Neural cell (in vitro differentiated cells): ENCODE data around the gene CENPT. TPM values are rescaled to one million over a fixed set of nuclear protein-coding genes. Genes with fewer than 3 reads are reported as not detected.

Source experiments
- H2AFZ ChIP-seq: fragments of 200-600, 300-800 bp; sonication (generic), shearing (Covaris generic); 2 replicates; pipeline ENCODE4 v1.6.0; 2014; ENCODE audit warnings: low read depth, mild to moderate bottlenecking, antibody characterized with exemption, low read length, moderate library complexity
- H3F3A ChIP-seq: fragments of 200-600 bp; shearing (Covaris generic); 2 replicates; pipeline ENCODE4 v1.6.1; 2016; ENCODE audit warnings: mild to moderate bottlenecking, moderate library complexity, mixed read lengths, antibody characterized with exemption, low read length; ENCODE audit not compliant: insufficient read depth, poor library complexity, severe bottlenecking
- H3K27ac ChIP-seq: fragments of 200-600, 300-800 bp; sonication (generic), shearing (Covaris generic); 2 replicates; pipeline ENCODE4 v1.5.1; 2014; ENCODE audit warnings: mild to moderate bottlenecking, low read length, moderate library complexity
- H3K27me3 ChIP-seq: fragments of 300-800, 200-600 bp; sonication (generic), shearing (Covaris generic); 2 replicates; pipeline ENCODE4 v1.6.0; 2014; ENCODE audit warnings: mild to moderate bottlenecking, low read depth, low read length, moderate library complexity; ENCODE audit not compliant: insufficient read depth
- H3K36me3 ChIP-seq: fragments of 300-800, 200-600 bp; sonication (generic), shearing (Covaris generic); 2 replicates; pipeline ENCODE4 v1.5.1; 2014; ENCODE audit warnings: mild to moderate bottlenecking, antibody characterized with exemption, low read length, moderate library complexity; ENCODE audit not compliant: insufficient read depth
- H3K4me2 ChIP-seq: fragments of 300-800, 200-600 bp; sonication (generic), shearing (Covaris generic); 2 replicates; pipeline ENCODE4 v1.6.0; 2014; ENCODE audit warnings: mild to moderate bottlenecking, low read length
- H3K4me3 ChIP-seq: fragments of 300-800, 200-600 bp; sonication (generic), shearing (Covaris generic); 2 replicates; pipeline ENCODE4 v1.5.1; 2014; ENCODE audit warnings: mild to moderate bottlenecking, low read length, moderate library complexity
- H3K79me2 ChIP-seq: fragments of 200-600 bp; shearing (Covaris generic); replicated peaks from 2 replicates; pipeline ENCODE4 v1.6.0; 2014; ENCODE audit warnings: mild to moderate bottlenecking, low read length, moderate library complexity; ENCODE audit not compliant: insufficient read depth
- H3K9ac ChIP-seq: fragments of 300-800, 200-600 bp; sonication (generic), shearing (Covaris generic); 2 replicates; pipeline ENCODE4 v1.6.1; 2016; ENCODE audit warnings: mild to moderate bottlenecking, low read length, mixed read lengths
- H3K9me2 ChIP-seq: fragments of 200-600 bp; shearing (Covaris generic); 2 replicates; pipeline ENCODE4 v1.6.1; 2016; ENCODE audit warnings: mild to moderate bottlenecking, low read length, mixed read lengths; ENCODE audit not compliant: insufficient read depth
- H3K9me3 ChIP-seq: fragments of 200-600, 300-800 bp; sonication (generic), shearing (Covaris generic); 2 replicates; pipeline ENCODE4 v1.6.1; 2016; ENCODE audit warnings: mild to moderate bottlenecking, mixed run types, low read length, moderate library complexity, mixed read lengths
- H4K20me1 ChIP-seq: fragments of 200-600 bp; shearing (Covaris generic); 2 replicates; pipeline ENCODE4 v1.6.1; 2016; ENCODE audit warnings: mild to moderate bottlenecking, mixed run types; ENCODE audit not compliant: insufficient read depth
- EP300 ChIP-seq: fragments of 450-650 bp; conservative IDR thresholded peaks from 2 replicates; pipeline ENCODE4 v1.6.1; 2014; ENCODE audit warnings: antibody characterized with exemption, mild to moderate bottlenecking, moderate library complexity; ENCODE audit not compliant: poor library complexity, severe bottlenecking
- EZH2 ChIP-seq: fragments of 200-600, 300-800 bp; shearing (Covaris generic), sonication (generic); IDR thresholded peaks from 2 replicates; pipeline ENCODE4 v1.6.1; 2014; ENCODE audit warnings: antibody characterized with exemption, low read length, borderline replicate concordance, mild to moderate bottlenecking; ENCODE audit not compliant: insufficient read depth, poor library complexity, severe bottlenecking
- MXI1 ChIP-seq: fragments of 450-650 bp; conservative IDR thresholded peaks from 2 replicates; pipeline ENCODE4 v1.6.1; 2014; ENCODE audit warnings: antibody characterized with exemption, mild to moderate bottlenecking; ENCODE audit not compliant: poor library complexity, severe bottlenecking
- POLR2AphosphoS5 ChIP-seq: IDR thresholded peaks from 2 replicates; pipeline ENCODE4 v1.6.1; 2012
- RAD21 ChIP-seq: fragments of 450-650 bp; conservative IDR thresholded peaks from 2 replicates; pipeline ENCODE4 v1.6.1; 2014; ENCODE audit warnings: antibody characterized with exemption, mild to moderate bottlenecking, moderate library complexity
- SMC3 ChIP-seq: fragments of 450-650 bp; conservative IDR thresholded peaks from 2 replicates; pipeline ENCODE4 v1.6.1; 2014; ENCODE audit warnings: antibody characterized with exemption, mild to moderate bottlenecking, moderate library complexity; ENCODE audit not compliant: poor library complexity
- TAF1 ChIP-seq: IDR thresholded peaks from 2 replicates; pipeline ENCODE4 v1.6.1; 2012; ENCODE audit warnings: low read depth
- polyA plus RNA-seq: library from polyadenylated mRNA; depleted of rRNA; stranded (reverse); fragments of >200 nt; gene quantifications from 2 replicates; pipeline ENCODE4 v1.2.3, GENCODE V29; 2014
- TF ChIP-seq, protein P1 (sequence below): fragments of 450-650 bp; IDR thresholded peaks from 2 replicates; pipeline ENCODE4 v1.5.1; 2014; ENCODE audit warnings: antibody characterized with exemption, mild to moderate bottlenecking, moderate library complexity; ENCODE audit not compliant: poor library complexity, severe bottlenecking
- TF ChIP-seq, protein P2 (sequence below): IDR thresholded peaks from 2 replicates; pipeline ENCODE4 v1.6.1; 2012; ENCODE audit warnings: borderline replicate concordance

The CENPT gene
- polyA plus RNA-seq, 1 donor from 2014 or later: 104 TPM

DNA sequence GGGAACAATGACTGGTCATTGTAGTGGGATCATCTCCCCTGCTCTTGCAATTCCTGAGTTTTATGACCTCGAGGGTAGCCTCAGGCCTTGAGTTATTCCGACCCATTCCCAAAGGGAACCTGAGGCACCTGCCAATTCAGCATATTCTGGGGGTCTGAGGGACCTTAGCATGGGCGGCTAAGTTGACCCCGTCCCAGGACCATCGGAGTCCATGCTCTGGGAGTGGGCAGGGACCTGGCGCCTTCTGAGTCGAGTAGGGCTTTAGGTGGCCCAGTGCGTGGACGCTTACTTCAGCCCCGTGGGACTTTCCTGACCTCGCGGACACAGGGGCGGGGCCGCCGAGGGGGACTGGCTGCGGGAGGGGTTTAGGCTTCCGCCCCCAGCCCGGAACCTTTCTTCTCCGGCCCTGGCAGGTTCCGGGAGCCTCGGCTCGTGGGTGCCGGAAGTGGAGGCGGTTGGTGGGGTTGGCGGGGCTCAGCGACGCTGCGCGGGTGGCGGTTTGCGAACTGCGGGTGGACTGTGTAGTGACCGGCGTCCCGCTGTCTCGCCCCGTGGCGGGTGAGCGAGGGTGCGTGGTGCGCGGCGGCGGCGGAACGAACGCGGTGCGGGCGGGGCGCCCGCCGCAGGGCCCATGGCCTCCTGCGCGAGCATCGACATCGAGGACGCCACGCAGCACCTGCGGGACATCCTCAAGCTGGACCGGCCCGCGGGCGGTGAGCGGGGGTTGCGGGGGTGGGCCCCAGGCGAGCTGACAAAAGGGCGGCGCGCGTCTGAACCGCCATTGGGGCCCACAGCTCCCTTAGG, 25.3 kb upstream of the CENPT start, which contains the start of gene EDC4:
TSS of gene EDC4 (plus strand) at position 422 of the 804 bp plus-strand sequence. CDS start at position 632, 210 bp downstream.
- H3K4me2 ChIP-seq: peak within 1 kb of the TSS; percentile 72
- peak within 1 kb of the TSS; percentile 88 for H3K9ac ChIP-seq
- H3K4me3 ChIP-seq: peak within 1 kb of the TSS; percentile 87
- no peaks in the 10 kb centered on the region for H3K9me3 ChIP-seq
- H3K27ac ChIP-seq: peak within 1 kb of the TSS; percentile 60
- H3K79me2 ChIP-seq: peaks cover 26% of the 10 kb centered on the region
- H2AFZ ChIP-seq: peak within 1 kb of the TSS; percentile 41
- H4K20me1 ChIP-seq: no peaks in the 10 kb centered on the region
- H3F3A ChIP-seq: no peaks in the 10 kb centered on the region
- no peaks in the 10 kb centered on the region for H3K9me2 ChIP-seq
- H3K27me3 ChIP-seq: no peaks in the 10 kb centered on the region
- no peak for TF ChIP-seq RAD21
- no peak for TF ChIP-seq TAF1
- TF ChIP-seq, protein P1, sequence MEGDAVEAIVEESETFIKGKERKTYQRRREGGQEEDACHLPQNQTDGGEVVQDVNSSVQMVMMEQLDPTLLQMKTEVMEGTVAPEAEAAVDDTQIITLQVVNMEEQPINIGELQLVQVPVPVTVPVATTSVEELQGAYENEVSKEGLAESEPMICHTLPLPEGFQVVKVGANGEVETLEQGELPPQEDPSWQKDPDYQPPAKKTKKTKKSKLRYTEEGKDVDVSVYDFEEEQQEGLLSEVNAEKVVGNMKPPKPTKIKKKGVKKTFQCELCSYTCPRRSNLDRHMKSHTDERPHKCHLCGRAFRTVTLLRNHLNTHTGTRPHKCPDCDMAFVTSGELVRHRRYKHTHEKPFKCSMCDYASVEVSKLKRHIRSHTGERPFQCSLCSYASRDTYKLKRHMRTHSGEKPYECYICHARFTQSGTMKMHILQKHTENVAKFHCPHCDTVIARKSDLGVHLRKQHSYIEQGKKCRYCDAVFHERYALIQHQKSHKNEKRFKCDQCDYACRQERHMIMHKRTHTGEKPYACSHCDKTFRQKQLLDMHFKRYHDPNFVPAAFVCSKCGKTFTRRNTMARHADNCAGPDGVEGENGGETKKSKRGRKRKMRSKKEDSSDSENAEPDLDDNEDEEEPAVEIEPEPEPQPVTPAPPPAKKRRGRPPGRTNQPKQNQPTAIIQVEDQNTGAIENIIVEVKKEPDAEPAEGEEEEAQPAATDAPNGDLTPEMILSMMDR: no peak
- TF ChIP-seq EZH2: no peak
- TF ChIP-seq SMC3: no peak
- TF ChIP-seq, protein P2, sequence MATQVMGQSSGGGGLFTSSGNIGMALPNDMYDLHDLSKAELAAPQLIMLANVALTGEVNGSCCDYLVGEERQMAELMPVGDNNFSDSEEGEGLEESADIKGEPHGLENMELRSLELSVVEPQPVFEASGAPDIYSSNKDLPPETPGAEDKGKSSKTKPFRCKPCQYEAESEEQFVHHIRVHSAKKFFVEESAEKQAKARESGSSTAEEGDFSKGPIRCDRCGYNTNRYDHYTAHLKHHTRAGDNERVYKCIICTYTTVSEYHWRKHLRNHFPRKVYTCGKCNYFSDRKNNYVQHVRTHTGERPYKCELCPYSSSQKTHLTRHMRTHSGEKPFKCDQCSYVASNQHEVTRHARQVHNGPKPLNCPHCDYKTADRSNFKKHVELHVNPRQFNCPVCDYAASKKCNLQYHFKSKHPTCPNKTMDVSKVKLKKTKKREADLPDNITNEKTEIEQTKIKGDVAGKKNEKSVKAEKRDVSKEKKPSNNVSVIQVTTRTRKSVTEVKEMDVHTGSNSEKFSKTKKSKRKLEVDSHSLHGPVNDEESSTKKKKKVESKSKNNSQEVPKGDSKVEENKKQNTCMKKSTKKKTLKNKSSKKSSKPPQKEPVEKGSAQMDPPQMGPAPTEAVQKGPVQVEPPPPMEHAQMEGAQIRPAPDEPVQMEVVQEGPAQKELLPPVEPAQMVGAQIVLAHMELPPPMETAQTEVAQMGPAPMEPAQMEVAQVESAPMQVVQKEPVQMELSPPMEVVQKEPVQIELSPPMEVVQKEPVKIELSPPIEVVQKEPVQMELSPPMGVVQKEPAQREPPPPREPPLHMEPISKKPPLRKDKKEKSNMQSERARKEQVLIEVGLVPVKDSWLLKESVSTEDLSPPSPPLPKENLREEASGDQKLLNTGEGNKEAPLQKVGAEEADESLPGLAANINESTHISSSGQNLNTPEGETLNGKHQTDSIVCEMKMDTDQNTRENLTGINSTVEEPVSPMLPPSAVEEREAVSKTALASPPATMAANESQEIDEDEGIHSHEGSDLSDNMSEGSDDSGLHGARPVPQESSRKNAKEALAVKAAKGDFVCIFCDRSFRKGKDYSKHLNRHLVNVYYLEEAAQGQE: no peak
- peak; percentile 26 for TF ChIP-seq EP300
- TF ChIP-seq POLR2AphosphoS5: peak; percentile 84
- peak; percentile 71 for TF ChIP-seq MXI1
- H3K36me3 ChIP-seq: no peaks in the 10 kb centered on the region

DNA sequence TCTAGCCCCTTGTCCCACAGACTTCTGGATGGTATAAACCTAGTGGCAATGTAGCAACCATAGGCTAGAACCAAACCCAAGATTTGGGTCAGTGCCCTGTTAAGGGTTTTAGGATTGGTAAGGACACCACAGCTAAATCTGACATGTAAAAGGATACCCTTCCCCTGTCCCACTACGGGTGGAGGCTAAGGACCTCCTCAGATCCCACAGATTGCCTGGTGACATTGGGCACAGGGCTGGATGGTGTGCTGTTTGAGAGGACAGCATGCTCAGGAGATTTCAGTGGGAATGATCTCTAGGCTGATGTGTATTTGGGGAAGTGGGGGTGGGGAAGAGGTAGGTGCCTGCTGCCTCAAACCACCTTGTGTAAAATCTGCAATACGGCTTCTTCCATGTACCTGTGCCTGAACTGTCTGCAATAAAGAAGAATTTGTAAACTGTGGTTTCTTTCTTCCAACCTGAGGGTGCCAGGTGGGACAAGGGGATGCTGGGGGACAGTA, 24.7 kb upstream of the CENPT start:
- no peaks in the 10 kb centered on the region for H3K9me3 ChIP-seq
- peak overlapping the region; percentile 72 for H3K4me2 ChIP-seq
- no peaks in the 10 kb centered on the region for H3F3A ChIP-seq
- H3K36me3 ChIP-seq: no peaks in the 10 kb centered on the region
- H3K79me2 ChIP-seq: peaks cover 26% of the 10 kb centered on the region
- H3K9ac ChIP-seq: peak overlapping the region; percentile 88
- TF ChIP-seq EP300 (no peak), SMC3 (no peak), MXI1 (no peak), POLR2AphosphoS5 (no peak), RAD21 (no peak), TAF1 (no peak), EZH2 (no peak)
- TF ChIP-seq, protein P2: no peak
- TF ChIP-seq, protein P1: no peak
- peak overlapping the region; percentile 87 for H3K4me3 ChIP-seq
- H3K9me2 ChIP-seq: no peaks in the 10 kb centered on the region
- H4K20me1 ChIP-seq: no peaks in the 10 kb centered on the region
- H2AFZ ChIP-seq: no peak overlapping the region
- peak overlapping the region; percentile 60 for H3K27ac ChIP-seq
- H3K27me3 ChIP-seq: no peaks in the 10 kb centered on the region
